Glomerular visceral epithelial cell (primary cell): ENCODE measurements around the gene PRRT2.
A peak's percentile ranks its signal among the peaks of the same experiment; 100 is the strongest.
"Not testable (repeated sequence)": the region's sequence is repeated elsewhere in the genome, so short reads cannot be mapped to it uniquely, and the experiment has no call there.

Experiments used
- DNase-seq: peaks from one replicate; pipeline ENCODE4 v3.0.0-alpha.2; 2016; ENCODE audit errors: extremely low spot score

The PRRT2 gene

DNA sequence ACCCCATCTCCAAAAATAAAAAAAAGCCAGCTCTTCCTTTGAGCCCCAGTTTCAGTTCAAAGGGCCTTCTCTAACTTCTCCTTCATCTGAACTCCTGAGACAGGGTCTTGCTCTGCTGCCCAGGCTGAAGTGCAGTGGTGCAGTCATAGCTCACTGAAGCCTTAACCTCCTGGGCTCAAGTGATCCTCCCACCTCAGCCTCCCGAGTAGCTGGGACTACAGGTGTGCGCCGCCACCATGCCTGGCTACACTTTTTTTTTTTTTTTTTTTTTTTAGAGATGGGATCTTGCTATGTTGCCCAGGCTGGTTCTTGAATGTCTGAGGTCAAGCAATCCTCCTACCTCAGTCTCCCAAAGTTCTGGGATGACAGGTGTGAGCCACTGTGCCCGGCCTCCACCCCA lies 21.2 kb downstream of the PRRT2 start:
- not testable (repeated sequence) for DNase-seq

DNA sequence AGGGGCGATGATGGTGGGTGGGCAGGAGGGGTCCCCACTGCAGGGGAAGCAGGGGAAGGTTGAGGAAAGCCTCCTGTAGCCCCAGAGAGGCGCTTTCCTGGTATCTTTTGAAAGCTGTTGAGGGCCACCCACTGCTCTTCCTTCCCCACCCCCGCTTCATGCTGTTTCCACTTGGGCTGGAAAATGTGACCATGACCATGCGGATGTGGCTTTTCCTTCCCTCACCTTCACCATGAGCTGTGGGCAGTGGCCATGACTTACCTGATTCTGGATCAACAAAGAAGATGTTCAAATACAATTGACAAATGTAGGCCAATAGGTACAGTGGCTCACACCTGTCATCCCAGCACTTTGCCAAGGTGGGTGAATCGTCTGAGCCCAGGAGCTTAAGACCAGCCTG lies 22.1 kb downstream of the PRRT2 start:
- no peak for DNase-seq

DNA sequence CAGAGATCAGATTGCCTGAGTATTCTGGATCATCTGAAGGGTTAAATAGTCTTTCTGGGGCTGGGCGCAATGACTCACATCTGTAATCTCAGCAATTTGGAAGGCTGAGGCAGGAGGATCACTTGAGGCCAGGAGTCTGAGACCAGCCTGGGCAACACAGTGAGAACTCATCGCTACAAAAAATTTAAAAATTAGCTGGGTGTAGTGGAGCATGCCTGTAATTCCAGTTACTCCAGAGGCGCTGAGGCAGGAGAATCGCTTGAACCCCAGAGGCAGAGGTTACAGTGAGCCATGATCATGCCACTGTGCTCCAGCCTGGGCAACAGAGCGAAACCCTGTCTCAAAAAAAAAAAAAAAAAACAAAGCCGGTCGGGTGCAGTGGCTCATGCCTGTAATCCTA lies 23.9 kb downstream of the PRRT2 start:
- no peak for DNase-seq

DNA sequence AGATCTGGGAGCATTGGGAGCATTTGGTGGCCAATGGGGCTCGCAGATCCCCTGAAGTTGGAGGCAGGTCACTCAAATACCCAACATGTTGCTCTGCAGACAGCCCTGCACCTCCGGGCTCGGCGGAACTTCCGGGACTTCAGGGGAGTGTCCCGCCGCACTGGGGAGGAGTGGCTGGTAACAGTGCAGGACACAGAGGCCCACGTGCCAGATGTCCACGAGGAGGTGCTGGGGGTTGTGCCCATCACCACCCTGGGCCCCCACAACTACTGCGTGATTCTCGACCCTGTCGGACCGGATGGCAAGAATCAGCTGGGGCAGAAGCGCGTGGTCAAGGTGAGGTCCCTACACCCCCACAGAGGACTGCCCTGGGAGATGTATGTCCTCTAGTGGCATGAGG lies 24.6 kb downstream of the PRRT2 start:
- no peak for DNase-seq

DNA sequence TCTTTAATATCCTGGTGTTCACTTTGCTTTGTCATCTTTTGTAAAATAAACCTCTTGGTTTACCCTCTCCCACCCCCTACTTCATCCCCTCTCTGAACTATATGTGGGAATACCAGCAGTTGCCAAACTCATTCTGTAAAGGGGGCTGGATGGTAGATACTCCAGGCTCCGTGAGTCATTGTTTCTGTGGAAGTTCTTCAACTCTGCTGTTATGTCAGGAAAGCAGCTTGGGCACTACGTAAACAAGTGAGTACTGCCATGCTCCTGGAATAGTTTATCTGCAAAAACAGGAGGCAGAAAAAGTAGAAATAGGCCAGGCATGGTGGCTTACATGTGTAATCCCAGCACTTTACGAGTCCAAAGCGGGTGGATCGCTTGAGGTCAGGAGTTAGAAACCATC lies 25.8 kb downstream of the PRRT2 start:
- DNase-seq = no peak

DNA sequence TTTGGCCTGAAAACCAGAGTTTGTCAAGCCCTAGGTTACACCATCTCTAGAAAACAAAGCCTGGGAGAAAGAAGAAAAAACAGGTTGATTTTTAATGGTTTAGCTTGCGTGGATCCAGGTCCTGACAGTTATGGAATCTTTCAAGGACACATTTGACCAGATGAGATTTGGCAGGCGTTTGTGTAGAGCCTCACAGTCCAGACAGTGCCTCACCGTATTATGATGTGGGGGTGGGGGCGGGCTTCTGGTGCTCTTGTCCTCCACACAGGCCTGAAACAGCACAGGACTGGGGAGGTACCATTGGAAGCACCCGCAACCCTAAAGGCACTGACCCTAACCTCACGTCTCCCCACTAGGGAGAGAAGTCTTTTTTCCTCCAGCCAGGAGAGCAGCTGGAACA lies 27.8 kb downstream of the PRRT2 start:
- DNase-seq = no peak

DNA sequence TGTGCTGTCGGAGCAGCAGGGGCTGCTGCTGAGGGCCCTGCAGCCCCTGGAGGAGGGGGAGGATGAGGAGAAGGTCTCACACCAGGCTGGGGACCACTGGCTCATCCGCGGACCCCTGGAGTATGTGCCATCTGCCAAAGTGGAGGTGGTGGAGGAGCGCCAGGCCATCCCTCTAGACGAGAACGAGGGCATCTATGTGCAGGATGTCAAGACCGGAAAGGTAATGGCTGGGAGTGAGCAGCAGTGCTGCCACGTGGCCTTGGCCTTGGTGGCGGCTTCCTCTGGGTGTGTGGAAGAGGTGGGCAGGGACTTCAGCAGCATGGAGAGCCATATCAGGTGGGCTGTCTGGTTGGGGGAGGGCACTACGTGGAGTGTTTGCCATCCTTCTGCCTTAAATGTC lies 28.2 kb downstream of the PRRT2 start:
- no peak for DNase-seq

DNA sequence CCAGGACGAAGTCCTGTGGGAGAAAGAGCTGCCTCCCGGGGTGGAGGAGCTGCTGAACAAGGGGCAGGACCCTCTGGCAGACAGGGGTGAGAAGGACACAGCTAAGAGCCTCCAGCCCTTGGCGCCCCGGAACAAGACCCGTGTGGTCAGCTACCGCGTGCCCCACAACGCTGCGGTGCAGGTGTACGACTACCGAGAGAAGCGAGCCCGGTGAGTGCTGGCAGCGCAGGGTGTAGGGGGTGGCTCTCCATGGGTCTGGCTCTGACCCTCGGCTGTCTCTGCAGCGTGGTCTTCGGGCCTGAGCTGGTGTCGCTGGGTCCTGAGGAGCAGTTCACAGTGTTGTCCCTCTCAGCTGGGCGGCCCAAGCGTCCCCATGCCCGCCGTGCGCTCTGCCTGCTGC lies 29.6 kb downstream of the PRRT2 start:
- no peak for DNase-seq

DNA sequence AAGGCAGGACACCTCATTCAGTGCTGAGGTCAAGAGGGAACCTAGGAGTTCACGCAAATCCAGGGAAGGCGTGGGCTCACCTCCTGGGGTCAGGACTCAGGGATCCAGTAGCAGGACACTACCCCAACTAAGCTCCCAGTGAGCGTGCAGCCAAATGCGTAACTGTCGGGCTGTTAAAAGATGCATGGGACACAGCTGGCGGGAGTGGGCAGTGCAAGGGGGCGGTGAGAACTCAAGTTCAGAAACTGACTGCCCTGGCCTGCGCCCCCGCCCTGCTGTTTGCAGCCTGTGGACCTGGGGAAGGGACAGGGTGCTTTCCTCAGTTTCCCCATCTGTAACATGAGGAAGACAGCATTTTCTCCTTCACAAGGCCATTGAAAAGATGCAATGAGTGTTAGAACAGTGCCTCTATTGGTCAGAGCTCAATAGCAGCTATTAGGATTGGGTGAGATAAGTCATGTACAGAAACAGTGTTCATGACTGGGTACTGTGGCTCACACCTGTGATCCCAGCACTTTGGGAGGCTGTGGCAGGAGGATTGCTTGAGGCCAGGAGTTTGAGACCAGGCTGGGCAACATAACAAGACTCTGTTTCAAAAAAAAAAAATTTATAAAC lies 30.8 kb downstream of the PRRT2 start:
- DNase-seq = no peak

DNA sequence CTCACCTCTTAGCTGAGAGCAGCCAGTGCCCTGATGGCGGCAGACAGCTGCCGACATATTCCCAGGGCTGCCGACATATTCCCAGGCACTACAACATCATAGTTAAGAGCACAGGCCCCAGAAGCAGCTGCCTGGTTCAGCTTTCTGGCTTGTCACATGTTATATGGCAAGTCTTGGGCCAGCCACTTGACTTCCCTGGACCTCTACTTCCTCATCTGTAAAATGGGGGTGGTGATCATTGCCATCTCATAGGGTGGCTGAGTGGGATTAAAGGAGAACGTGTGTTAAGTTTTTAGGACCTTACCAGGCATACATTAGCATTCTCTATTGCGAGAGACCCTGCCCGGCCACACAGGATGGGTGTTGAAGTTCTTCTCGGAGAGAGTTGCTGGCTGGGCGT lies 31.9 kb downstream of the PRRT2 start:
- no peak for DNase-seq

DNA sequence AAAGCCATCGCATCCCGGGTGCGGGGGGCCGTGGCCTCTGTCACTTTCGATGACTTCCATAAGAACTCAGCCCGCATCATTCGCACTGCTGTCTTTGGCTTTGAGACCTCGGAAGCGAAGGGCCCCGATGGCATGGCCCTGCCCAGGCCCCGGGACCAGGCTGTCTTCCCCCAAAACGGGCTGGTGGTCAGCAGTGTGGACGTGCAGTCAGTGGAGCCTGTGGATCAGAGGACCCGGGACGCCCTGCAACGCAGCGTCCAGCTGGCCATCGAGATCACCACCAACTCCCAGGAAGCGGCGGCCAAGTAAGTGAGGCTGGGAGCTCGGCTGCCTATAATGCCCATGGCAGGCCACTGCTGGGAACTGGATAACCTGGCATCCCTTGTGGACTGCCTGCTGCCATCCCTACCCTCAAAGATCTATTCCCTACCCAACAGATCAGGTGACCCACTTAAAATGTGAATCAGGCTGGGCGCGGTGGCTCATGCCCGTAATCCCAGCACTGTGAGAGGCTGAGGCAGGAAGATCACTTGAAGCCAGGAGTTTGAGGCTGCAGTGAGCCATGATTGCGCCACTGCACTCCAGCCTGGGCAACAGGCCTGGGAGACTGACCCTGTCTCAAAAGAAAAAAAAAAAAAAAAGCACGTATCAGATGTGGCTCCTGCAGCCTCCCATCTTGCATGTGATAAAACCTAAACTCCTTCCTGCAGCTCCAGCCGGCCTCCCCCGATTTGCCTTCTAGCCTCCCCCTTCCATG lies 32.8 kb downstream of the PRRT2 start:
- DNase-seq = no peak

DNA sequence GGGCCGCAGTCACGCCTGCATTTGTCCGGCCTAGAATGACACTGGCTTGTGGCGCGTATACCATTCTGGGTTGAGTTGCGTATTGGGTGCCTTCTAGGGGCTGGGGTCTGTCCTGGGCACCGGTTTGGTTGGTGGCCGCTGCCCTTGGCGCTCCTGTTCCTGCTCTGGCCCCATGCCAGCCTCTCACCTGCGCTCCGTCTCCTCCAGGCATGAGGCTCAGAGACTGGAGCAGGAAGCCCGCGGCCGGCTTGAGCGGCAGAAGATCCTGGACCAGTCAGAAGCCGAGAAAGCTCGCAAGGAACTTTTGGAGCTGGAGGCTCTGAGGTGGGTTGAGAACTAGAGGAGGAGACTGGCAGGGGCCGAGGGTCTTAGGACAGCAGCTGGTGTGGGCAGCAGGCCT lies 33.7 kb downstream of the PRRT2 start:
- DNase-seq = no peak

DNA sequence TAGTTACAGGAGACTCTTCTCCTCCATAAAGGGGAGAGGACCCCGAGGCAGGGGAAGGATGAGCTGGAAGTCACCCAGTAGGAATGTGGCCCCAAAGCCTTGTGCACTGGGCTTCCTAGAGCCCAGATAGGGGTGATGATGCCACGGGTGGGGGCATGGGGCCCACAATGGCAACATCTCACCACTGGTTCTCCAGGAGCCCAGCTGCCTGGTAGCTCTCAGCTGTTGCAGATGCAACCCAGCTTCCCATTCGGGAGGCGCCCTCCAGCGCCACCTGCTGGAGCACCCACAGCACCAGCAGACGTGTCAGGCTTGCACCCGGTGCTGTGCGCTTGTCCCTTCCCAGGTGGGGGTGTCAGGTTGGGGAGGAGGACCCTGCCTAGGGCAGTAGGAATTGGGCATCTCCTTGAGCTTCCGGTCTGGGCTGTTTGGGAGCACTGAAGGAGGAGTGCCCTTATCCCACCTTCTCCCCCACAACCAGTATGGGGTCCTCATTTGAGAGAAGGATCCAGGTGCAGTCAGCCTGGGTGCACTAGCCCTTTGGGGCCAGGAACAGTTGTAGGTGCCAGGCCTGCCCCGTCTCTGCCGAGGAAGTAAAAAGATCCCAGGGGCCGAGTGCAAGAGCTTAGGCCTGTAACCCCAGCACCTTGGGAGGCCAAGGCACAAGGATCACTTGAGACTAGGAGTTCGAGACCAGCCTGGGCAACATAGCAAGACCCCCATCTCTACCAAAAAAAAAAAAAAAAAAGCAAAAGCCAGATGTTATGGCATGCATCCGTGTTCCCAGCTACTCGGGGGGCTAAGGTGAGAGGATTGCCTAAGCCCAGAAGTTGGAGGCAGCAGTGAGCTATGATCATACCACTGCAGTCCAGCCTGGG lies 36.7 kb downstream of the PRRT2 start:
- peak; percentile 60 for DNase-seq

DNA sequence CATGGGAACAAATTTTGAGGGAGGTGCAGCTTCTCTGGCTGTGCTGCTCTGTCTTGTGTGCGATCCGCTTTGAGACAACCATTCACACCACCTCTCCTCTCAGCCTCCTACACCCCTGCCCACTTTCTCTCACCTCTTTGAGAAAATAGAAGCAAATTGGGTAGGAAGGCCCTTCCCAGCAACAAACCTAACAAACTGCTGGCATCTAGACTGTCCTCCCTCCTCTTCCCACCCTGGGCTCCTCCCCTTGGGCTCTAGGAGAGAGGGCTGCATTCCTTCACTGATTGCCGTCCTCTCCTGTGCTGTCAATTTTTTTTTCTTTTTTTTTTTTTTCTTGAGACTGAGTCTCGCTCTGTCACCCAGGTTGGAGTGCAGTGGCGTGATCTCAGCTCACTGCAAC lies 37.5 kb downstream of the PRRT2 start:
- DNase-seq = no peak

DNA sequence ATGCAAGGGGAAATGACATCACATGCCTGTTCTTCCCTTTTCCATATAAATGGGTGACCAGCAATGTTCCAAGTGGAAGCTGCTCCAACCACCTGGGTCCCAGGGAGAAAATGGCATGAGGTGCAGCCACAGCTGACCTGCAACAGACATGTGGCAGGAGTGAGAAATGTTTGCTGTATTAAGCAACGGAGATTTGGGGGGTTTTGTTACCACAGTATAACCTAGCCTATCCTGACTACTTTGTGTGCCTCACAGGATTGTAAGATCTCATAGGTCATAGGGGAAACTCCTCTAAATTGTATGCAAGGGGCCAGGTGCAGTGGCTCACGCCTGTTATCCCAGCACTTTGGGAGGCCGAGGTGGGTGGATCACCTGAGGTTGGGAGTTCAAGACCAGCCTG lies 39.0 kb downstream of the PRRT2 start:
- no peak for DNase-seq

DNA sequence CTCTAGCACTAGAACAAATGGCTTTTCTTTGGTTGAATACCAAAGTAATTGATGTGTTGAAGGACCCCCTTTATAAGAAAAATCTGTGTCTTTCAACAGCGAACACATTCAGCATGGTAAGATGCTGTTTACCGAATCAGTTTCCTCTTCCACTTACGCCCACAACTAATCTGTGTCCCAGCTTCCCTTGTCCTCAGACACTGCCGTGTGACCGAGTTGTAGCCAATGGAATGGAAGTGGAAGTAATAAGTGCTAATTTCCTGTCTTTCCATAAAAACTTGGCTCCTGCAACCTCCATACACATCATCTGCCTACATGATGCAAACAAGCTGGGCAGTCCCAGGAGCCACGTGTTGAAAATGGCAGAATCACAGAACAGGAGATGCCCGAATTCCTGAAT lies 40.7 kb downstream of the PRRT2 start:
- DNase-seq = no peak

DNA sequence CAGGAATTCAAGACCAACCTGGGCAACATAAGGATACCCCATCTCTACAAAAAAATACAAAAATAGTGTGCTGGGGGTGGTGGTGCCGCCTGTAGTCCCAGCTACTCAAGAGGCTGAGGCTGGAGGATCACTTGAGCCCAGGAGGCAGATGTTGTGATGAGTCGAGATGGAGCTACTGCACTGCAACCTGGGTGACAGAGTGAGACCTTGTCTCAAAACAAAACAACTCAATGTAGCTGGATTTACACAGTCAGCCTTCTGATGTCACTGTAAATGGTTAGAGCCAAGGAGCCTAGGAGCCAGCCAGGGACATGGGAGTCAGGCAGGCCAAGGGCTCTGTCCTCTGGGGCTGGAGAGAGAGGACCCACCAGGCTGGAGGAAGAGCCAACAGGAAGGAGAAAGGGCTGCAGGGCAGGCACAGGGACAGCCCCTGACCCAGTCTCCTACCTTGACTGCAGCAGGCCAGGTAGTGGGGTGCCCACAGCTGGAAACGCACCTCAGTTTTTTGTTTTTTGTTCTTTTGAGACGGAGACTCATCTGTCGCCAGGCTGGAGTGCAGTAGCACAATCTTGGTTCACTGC lies 42.6 kb downstream of the PRRT2 start:
- DNase-seq = no peak

DNA sequence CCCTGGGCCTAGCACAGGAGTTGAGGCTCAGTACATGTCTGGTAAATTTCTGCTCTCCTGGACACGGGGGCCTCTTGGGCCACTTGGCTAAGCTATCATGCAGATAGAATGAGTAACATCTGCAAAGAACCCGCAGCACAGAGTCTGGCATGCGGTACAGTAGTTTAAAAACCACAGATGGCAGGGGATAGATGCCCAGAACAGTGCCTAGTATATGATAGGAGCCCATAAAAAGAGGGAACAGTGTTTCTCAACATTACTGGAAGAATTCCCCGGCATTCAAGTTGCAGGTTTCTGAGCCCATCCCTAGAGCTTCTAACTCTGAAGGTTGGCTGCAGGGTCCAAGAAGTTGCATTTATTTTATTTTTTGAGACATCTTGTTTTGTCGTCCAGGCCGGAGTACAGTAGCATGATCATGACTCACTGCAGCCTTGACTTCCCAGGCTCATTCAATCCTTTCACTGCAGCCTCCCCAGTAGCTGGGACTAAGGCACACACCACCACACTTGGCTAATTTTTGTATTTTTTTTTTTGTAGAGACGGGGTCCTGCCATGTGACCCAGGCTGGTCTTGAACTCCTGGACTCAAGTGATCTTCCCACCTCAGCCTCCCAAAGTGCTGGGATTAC lies 45.3 kb downstream of the PRRT2 start:
- DNase-seq = peak; percentile 63

DNA sequence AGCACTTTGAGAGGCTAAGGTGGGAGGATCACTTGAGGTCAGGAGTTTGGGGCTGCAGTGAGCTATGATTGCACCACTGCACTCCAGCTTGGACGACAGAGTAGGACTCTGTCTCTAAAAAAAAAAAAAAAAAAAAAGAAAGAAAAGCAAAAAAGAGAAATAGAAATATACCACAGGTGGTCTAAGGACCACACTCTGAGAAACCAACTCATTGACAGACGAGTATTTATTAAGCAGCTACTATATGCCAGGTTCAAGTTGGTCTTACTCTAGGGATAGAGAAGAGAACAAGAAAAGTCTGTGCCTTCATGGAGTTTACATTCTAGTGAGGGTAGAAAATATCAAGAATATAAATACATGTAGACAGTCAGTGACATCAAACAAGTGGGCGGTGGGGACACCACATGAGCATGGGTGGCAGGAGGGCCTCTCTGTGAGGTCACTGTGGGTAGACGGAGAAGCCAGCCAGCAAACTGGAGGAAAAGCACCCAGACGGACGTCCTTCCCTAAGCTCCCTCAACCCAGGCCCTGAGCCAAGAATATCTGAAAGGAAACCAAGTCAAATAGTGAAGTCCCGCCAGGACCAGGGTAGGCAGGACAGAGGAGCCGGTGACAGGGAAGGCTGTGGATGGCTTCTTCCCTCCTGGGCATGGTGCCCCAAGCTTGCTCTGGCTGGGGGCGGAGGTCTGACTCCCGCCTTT lies 46.3 kb downstream of the PRRT2 start:
- no peak for DNase-seq

DNA sequence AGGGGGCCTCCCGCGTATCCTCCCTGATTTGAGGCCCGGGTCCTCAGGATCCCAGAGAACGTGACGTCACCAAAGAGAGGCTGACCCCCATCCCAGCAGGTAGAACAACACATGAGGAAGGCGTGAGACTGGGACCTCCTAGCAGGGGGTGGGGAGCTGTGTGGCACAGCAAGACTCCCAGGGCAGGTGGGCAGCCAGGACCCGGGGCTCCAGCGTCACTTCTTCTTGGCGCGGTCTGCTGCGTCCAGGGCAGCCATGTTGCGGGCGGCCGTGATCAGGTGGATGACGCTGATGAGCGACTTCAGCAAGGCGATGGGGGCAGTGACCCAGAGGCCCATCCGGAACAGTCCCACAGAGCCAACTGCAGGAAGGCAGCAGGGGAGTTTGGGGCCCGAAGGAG lies 47.0 kb downstream of the PRRT2 start:
- no peak for DNase-seq

DNA sequence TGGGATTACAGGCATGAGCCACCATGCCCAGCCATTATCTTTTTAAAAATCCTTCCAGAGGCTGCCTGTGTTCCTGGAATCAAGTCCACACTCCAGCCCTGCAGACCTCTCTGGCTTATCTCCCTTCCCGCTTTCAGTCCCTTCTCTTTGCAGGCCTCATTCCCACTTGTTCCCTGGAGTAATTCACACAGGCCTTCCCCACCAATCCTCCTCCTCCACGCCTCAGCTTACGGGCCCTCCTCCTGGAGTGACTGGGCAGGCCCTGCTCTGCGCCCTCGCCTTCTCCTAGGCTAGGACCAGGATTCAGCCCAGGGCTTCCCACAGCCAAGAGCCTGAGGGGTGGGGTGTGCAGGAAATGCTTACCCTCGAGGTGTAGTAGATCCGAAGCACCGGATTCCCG lies 48.2 kb downstream of the PRRT2 start:
- DNase-seq = no peak
